ENCODE results near the gene ACTN1.

DNA sequence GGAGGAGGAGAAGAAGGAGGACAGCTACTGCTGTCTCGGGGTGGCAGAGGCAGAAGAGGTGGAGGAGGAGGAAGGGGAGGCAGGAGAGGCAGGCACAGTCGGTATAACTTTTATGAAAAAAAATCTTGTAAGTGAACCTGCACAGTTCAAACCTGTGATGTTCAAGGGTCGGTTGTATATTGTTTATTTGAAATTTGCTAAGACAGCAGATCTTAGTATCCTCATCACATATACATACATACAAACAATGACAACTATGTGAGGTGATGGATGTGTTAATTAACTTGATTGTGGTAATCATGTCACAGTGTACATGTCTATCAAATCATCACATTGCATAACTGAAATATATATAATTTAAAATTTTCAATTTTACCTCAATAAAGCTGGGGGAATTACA, 19.0 kb downstream of the ACTN1 start:
- TF ChIP-seq POLR2A (IDR thresholded peaks at IDR 0.05; ENCODE audit: low read depth, low read length) (no peak), POU2F2 (IDR thresholded peaks at IDR 0.05; ENCODE audit: low read depth, low read length) (no peak), POLR2AphosphoS5 (IDR thresholded peaks at IDR 0.05; ENCODE audit: low read depth, low read length) (no peak)
